HG03342 (cell line): ENCODE measurements around the gene SLC2A9.

Experiments used
- ATAC-seq: cut with Tn5 transposase; IDR thresholded peaks from one replicate; pipeline ENCODE4 v1.9.1; 2021; ENCODE audit warnings: mild to moderate bottlenecking, moderate library complexity; ENCODE audit not compliant: unreplicated experiment

The SLC2A9 gene

DNA sequence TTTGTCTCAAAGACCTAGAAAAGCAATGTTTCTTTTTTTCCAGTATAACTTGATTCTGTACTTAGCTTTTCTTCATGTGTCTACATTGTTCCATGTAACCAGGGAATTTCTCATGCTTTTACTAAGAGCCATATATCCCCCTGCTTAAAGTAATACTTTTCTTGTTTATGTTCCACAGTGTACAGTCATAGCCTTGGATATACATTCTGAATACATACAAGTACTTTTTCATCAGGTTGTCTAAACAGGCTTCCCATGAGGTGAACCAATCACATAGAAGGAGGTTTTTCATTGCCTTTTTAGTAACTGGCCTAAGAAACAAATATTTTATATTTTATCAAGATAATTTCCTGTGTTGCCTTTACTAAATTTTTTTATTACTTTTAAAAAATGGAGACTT is 52.8 kb downstream of the SLC2A9 start:
- ATAC-seq = no peak

DNA sequence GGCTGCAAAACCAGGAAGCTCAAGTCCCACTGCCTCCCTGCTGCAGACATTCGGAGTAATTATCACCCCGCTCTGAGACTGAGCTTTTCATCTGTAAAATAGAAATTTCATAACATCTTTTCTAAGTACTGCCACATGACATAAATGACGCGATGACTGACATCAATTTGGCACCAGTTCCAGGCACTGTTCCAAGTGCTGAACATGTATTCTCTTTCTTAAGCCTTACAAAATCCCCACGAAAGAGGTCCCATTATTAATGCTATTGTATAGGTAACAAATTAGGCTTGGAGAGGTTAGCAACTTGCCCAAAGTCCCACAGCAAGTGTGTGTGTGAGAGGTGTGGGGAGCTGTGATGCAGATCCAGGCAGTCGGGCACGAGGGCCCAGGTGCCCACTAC is 56.4 kb downstream of the SLC2A9 start:
- no peak for ATAC-seq

DNA sequence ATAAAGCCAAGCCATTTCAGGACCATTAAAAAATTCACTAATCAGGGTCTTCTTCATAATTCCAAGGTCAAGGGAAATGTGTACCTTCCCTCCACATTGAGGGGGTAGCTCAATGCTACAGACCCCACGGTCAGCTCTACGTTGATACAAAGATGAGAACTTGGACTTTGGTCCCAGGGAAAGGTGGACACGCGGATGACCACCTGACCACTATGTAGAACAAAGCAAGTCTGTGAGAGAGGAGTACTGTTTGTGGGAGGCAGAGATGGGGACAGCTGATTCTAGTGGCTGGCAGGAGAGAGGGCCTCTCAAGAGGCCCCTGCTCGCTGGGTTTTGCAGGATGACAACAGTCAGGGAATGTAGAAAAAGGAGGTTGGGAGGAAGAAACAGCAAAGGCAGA is 58.0 kb downstream of the SLC2A9 start:
- no peak for ATAC-seq

DNA sequence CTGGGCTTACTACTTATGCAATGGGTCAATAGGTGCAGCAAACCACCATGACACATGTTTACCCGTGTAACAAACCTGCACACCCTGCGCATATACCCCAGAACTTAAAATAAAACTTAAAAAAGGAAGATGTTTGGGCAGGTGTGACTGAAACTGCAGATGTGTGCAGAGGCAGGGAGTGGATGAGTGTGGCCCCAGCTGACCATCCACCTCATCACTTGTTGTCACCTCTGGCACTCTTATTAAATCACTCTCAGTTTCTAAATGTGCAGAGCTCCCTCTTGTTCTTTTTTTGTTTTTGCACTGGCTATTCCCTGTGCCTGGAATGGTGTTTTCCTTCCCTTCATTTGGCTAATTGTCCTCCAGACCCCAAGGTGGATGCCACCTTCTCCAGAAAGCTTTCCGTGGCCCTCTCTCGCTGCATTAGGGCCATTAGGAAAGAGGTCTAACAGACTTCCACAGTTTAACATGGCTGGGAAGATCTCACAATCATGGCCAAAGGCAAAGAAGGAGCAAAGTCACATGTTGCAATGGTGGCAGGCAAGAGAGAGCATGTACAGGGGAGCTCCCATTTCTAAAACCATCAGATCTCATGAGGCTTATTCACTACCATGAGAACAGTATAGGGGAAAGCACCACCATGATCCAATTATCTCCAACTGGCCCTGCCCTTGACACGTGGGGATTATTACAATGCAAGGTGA is 58.5 kb downstream of the SLC2A9 start:
- peak; percentile 53 for ATAC-seq

DNA sequence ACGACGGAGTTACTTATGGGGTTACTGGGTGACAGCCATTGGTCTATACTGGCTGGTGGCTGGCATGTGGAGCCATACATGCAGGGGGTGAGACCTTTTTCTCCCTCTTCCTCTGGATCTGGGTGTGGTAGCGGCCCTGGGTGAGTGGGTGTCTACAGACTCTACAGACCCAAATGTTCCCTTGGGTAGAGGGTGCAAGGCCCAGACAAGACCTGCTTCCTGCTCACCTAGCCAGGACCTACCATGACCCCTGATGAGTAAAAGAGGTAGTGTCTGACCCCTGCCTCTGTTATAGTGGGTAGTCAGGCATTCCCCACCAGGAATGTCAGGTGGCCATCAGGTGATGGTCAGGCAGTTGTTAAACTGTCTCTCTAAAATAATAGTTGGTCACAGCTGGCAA is 66.8 kb downstream of the SLC2A9 start:
- no peak for ATAC-seq

DNA sequence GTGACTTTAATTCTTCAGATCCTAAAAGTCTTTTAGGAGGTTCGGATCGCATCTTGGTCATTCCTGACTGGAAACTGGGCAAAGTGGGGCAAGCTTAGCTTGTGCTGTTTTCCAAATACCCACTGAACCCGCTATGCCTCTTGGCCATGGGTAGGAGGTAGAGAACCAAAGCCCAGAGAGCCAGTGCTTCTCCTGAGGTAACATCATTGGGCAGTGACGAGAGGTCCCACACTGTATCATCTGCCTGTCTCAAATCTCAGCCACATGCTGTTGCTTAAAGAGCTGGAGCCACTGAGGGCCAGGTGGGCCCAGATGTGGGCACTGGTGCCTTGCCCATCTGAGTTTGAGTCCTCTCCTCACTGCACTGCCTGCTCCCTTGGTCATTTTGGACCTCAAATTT is 68.2 kb downstream of the SLC2A9 start:
- ATAC-seq = no peak

DNA sequence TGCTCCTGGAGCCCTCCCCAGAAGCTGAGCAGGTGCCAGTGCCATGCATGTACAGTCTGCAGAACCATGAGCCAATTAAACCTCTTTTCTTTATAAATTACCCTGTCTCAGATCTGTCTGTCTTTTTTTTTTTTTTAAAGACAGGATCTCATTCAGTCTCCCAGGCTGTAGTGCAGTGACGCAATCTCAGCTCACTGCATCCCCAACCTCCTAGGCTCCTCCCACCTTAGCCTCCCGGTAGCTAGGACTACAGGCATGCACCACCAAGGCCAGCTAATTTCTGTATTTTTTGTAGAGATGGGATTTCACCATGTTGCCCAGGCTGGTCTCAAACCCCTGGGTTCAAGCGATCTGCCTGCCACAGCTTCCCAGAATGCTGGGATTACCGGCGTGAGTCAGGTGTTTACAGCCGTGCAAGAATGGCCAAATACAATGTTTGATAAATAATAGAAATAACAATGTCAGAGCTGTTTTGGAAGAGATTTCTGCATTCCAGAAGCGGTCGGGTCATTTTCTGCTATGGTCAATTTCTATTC is 68.8 kb downstream of the SLC2A9 start:
- ATAC-seq = no peak

DNA sequence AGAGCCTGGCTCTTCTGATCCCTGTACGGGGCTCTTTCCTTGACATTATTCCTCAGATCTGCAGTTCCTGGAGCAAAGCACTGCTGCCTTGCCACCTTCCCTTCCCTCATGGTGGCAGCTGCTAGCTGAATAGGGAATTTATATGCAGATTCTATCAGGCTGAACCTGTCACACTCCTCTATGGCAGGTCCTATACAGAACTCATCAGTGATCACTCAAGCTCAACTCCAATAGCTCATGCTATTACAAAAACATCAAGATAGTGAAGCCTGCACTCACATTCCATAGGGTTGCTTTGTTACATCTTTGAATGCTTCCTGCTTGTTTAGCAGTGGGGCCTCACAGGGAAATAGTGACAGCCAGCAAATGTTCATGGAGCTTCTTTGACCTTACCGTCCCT is 71.7 kb downstream of the SLC2A9 start:
- ATAC-seq = no peak

DNA sequence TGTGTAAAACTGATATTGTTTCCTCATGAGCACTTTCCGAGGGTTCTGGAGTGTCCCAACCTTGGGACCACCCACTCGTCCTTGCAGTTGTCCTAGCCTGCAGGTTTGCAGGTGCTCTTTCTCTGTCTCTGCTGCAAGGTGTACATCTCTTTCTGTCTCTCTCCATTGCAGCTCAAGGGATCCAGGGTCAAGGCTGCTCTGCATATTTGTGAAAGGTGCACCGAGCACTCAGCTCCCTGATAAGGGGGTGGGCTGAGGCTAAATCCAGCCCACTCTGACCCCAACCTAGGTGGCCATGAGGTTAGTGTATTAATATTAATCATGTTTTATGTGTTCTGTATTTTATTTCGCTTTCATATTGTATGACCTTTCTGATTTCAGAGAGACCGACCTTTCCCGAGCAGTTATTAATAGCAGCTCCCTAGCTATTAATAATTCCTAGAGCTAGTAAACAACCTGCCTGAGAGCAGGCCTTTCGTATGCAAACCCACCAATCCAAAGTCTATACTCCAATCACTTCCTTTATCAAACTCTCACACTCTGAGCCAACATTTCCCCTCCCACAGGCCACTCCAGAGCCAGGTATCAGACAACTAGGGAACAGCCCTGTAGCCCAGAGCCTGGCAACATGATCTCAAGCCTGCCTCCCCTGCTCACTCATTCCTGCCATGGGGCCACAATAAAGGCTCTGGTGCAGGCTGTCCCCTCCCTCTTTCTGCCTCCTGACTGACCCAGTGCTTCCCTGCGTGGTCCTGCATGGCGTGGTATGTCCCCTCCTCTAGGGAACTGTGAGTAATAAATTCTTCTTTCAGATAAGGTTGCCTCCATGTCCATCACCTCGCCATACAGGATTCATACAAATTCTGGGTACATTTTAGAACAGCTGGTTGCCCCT is 73.9 kb downstream of the SLC2A9 start:
- ATAC-seq = no peak

DNA sequence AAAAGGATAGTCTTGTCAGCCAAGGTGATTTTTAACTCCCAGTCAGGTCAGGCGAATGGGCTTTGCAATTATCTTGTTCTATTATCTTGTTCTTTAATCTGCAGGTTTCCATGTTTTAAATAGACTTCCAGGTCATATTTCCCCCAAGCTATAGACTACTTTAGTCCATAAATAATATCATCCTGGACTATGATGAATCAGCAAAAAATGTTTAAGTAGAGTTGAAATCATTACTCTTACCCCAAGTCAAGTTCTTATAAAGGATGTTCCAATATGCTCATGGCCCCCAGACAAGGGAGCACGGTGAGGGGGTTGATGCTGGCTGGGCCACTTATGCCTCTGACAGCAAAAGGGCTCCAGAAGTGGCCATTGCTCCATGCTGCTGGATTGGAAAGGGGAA is 75.1 kb downstream of the SLC2A9 start:
- no peak for ATAC-seq

DNA sequence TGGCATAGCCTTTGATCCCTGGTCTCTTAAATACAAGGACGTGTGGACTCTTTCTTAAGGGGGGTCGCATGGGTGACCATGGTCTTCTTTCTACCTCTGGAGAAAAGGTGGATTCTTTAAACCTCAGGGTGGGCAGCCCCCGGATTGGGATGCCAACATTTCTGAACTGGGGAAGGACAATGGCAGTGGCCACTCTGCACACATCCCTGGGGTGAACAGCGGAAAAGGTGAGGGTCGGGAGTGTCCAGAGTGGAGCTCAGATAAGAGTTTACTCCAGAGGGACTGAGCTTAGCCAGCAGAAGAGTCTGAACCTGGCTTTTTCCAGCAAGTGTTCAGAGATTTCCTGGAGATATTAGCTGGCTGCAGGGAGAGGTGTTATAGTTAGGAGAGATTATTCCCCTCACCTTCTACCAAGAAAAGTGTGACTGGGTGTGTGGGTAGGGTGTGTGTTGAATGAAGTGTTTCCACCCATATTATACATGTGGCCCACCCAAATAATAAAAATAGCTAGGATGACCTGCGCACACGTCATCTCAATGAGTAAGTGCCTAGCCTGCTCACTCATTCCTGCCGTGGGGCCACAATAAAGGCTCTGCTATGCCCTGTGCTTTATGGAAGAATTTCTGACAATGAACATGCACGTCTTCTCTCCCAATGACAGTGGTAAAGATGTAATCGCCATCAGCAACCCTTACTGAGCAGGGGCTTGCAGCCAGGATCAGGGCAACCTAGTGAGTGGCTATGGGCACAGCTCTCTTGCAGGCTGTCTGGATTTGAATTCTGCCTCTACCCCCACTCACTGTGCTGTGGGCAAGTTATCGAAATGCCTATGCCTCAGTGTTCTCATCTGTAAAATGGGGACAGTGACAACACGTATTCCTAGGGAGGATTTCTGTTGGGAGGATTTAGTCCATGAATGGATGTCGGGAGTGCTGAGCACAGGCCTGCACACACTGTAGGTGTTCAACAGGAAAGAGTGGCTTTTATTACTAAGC is 76.6 kb downstream of the SLC2A9 start:
- ATAC-seq = no peak

DNA sequence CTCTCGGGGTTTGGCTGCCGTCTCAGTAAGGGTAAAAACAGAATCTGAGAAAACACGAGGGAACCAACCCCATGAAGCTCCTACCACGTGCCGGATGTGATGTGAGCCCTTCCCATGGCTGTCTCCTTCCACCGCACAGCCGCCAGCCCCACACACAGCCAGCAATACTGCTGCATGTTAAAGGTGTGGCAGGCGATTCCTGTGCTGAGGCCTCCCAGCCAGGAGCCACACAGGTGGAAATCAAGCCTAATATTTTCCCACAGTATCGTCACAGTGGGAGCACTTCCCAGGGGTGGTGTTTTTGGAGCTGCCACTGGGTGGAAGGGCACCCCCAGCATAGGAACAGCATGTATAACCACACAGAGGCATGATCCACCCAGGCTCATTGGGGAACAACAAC is 77.5 kb downstream of the SLC2A9 start:
- ATAC-seq = no peak

DNA sequence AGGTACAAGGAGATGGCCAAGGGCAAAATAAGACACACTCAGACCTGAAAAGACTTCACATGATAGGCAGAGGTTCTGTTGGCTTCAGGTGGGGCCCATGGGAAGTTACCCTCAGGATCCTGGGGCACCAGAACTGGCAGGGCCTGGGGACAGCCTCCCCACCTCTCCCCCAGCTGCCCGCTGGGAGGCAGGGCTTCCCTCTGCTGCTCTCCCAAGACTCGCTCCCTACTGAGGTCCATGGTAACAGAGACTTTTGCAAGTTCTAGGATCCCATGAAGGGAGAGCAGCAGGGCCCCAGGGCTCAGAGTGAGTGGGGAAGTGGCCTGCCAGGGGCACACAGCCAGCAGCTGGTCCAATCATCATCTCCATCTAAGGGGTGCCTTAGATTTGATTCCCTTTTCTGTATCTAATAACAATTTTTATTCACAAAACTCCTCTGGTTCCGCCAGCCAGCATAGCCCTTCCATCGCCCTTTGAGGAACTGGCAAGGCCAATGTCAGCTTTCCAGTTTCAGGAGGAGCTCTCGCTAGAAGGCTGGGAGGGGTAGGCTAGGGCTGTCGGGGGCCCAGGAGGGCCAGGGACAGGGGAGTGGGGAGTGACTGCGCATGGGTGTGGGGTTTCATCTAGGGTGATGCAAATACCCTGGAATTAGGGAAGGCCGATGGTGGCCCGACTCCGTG is 78.2 kb downstream of the SLC2A9 start:
- no peak for ATAC-seq

DNA sequence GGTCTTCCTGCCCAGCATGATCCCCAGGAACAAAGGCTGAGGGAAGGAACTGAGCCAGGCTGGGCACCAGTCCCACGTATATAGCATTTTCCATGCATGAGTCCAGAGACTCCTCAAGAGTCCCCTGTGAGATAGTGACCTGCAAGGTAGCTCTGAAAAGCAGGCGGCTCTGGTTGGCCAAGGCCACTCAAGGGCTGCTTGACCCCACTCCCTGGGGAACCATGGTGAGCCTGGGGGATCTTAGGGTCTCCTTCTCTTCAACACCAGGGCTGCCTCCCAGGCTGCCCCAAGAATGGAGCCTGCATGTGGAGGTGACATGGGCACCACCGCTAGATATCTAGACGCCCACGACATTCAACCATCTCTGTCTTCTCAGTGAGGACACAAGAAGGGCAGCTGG is 79.2 kb downstream of the SLC2A9 start:
- no peak for ATAC-seq

DNA sequence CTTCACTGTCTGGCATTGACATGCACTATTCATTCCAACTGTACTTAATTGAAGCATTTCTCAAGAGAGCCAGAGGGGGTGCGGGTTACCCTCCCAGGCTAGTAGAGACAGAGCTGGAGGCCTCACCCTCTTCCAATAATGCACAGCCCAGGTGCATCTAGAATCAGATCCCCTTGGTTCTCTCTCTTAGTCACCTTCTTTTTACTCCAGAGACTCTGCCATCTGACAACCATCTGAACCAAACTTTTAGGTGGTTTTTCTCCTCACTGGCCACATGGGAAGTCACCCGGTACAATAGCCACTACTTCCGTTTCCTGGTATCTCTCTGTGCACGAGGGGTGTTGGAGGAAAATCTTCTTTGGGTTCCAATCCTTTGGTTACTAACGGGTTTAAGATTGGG is 81.3 kb downstream of the SLC2A9 start:
- ATAC-seq = no peak

DNA sequence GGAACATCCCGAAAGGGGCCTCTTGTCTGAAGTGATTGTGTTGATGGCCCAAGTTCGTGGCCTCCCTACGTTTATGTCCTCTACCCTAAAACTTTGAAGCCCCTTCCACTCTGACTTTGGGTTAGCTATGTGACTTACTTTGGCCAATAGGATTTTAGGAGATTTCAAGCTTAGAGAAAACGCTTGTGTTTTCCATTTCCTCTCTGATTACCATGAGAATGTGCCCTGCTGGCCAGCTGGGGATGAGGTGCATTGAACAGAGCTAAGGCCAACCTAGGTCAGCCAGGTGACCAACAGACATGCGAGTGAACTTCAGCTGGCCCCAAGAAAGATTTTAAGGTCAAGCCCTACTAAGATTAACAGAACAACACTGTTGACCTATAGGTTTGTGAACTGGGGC is 82.4 kb downstream of the SLC2A9 start:
- ATAC-seq = no peak

DNA sequence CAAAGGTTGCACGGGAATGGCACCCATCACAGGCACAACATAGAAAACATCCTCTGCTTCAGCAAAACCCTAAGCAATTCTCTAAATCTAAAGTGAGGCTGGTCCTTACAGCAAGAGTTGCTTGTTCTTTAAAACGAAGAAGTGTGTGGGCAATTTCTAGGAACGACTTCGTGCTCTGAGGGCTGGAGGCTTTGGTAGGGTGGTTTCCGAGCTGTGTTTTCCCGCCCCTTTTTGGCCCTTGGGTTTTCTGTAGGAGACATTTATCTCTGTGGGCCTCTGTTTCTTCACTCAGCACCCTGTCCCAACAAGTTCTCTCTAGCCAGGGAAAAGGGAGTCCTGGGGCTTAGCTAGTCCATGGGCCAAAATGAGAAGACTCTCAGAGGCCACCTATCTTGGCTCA is 84.2 kb downstream of the SLC2A9 start:
- no peak for ATAC-seq

DNA sequence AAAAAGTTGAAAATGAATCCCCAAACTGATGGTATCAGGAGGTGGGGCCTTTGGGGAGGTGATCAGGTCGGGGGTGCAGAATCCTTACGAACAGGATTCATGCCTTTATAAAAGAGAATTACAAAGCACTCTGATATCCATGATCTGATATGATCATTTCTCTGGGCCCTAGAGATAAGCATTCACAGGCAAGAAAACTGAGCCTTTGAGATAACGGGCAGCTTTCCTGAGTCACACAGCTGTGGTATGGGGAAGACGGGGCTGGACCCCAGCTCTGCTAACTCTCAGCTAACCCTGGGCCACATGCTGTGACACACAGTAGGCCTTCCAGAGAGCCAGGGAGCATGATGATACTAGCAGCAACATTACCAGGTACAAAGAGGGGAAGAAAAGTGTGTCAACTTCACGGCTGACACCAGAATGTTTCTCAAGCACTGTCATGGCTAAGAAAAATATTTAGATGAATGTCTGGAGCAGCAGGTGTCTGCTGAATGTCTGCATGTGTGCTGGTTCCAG is 85.1 kb downstream of the SLC2A9 start:
- no peak for ATAC-seq

DNA sequence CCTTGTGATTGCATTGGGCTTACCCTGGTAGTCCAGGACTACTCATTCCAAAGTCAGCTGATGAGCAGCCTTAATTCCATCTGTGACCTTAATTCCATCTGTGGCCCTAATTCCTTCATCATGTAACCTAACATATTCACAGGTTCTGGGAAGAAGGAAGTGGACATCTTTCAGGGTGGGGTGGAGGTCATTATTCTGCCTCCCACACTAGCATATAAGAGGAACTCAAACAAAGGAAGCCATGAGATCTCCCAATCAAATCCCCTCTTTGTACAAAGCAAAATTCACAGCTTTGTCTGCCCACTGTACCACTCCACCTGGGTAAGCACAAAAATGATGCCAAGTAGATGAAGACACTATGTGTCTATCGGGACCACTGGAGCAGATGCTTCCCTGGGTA is 87.3 kb downstream of the SLC2A9 start:
- no peak for ATAC-seq

DNA sequence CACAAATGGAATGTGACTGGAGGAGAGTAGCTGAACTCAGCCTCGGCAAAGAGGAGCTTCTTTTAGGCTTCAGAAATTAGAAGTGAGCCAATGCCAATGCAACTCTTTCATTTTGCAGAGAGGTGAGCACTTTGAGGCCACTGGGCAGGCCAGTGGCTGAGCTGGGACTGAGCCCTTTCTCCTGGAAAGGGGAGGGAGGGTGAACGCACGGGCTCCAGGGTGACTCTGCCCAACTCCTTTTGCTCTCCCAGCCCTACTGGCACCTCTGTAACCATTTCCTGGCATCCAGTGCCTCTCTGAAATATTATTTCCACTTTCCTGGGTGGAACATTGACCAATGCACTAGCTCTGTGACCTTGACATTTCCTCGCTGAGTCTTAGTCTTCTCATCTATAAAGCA is 88.1 kb downstream of the SLC2A9 start:
- no peak for ATAC-seq
